ENCODE measurements around the gene ASIC5.

DNA sequence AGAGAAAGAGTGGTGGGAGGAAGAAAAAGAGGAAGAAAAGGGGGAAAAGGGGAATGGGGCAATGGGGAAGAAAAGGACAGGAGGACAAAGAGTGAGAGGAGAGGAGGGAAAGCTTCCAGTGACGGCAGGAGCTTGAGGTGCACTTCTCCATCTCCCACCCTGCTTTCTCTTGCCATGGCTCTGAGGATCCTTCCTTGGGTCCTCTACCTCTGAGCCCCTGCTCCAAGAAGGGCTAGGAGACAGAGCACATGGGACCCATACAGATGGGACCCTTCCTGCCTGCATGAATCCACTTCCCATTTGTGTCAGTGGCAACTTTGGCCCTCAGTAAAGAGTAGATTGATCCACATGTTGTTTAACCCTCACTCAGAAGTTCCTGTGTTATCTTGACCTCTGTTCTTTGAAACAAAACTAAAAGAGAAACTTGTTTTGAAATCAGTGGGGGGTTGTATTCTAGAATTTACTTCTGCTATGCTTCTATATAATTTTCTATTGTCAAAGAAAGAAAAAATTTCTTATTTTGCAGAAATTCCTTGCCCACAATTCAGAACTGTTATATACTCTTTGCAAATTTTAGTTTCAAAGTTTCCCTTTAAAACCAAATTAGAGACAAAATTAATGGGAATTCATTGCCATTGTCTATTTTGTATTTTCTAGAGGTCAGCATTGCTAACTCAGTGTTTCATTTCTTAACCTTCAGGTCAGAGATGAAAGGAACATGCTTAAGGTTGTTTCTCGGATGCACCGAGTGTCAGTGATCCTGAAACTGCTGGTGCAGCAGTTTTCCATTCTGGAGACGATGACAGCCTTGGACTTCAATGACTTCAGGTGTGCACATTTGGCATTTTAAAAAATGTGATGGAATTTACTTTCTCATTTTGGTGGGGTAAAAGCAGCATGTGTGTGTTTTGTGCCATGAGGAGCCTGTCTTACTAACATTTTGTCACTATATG lies 42.4 kb upstream of the ASIC5 start:
- no peak for TF ChIP-seq POLR2A (IDR thresholded peaks at IDR 0.05)
- TF ChIP-seq, protein P1, sequence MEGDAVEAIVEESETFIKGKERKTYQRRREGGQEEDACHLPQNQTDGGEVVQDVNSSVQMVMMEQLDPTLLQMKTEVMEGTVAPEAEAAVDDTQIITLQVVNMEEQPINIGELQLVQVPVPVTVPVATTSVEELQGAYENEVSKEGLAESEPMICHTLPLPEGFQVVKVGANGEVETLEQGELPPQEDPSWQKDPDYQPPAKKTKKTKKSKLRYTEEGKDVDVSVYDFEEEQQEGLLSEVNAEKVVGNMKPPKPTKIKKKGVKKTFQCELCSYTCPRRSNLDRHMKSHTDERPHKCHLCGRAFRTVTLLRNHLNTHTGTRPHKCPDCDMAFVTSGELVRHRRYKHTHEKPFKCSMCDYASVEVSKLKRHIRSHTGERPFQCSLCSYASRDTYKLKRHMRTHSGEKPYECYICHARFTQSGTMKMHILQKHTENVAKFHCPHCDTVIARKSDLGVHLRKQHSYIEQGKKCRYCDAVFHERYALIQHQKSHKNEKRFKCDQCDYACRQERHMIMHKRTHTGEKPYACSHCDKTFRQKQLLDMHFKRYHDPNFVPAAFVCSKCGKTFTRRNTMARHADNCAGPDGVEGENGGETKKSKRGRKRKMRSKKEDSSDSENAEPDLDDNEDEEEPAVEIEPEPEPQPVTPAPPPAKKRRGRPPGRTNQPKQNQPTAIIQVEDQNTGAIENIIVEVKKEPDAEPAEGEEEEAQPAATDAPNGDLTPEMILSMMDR (IDR thresholded peaks at IDR 0.05) = no peak

All from esophagus squamous epithelium (tissue), 4 donors.